Measurements from ENCODE around the gene ADGRV1.
"Not testable (repeated sequence)": the region's sequence is repeated elsewhere in the genome, so short reads cannot be mapped to it uniquely, and the experiment has no call there.

ADGRV1 gene

DNA sequence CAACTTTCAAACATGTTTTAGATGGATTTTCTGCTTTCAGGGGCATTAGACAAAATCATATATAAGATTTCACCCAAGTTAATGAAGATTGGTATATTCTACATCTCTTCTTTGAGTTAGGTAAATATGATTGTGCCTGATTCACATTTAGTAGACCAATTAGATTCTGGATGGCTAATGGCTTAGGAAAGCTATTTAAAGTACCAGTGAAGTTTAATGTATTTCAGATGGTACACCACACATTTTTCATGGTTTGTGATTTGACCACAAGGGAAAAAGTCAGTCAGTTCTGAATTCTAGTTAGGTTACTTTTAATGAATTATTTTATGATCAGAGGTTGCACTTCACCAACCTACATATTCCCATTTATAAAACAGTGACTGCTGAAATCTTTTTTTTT lies 409.7 kb downstream of the ADGRV1 start:
- DNase-seq (no peak), ATAC-seq (peak; percentile 58)
- H3K4me1 Mint-ChIP-seq, result peaks cover 8% of the 10 kb centered on the region
- H3K27ac Mint-ChIP-seq, result no peak overlapping the region
- H3K27me3 Mint-ChIP-seq, result peaks cover 34% of the 10 kb centered on the region
- H3K4me3 Mint-ChIP-seq, result no peak overlapping the region
- H3K9me3 Mint-ChIP-seq, result peaks cover 9 to 14% of the 10 kb centered on the region in 2 donors

DNA sequence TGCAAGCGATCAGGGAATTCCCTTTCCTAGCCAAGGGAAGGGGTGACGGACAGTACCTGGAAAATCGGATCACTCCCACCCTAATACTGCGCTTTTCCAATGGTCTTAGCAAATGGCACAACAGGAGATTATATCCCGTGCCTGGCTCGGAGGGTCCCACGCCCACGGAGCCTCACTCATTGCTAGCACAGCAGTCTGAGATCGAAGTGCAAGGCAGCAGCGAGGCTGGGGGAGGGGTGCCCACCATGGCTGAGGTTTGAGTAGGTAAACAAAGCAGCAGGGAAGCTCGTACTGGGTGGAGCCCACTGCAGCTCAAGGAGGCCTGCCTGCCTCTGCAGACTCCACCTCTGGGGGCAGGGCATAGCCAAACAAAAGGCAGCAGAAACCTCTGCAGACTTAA lies 411.3 kb downstream of the ADGRV1 start:
- H3K4me1 Mint-ChIP-seq, H3K4me3 Mint-ChIP-seq, ATAC-seq, DNase-seq, H3K27ac Mint-ChIP-seq: not testable (repeated sequence)
- Mint-ChIP-seq H3K27me3 (peaks cover 41% of the 10 kb centered on the region), H3K9me3 (peaks cover 14 to 22% of the 10 kb centered on the region in 2 donors)

DNA sequence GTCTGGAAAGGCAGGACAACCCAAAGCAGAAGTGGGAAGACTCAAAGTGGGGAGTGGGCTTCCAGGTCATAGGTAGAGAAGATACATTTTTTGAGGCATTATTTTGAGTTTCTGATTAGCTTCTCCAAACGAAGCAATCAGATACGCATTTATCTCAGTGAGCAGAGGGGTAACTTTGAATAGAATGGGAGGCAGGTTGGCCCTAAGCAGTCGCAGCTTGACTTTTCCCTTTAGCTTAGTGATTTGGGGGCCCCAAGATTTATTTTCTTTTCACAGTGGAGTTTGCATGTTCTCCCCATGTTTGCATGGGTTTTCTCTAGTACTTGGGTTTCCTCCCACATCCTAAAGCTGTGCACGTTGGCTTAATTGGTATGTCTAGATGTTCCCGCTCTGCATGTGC lies 422.6 kb downstream of the ADGRV1 start:
- H3K27me3 Mint-ChIP-seq, result peaks cover 8% of the 10 kb centered on the region
- H3K9me3 Mint-ChIP-seq, result no peaks in the 10 kb centered on the region
- no peak overlapping the region for H3K27ac Mint-ChIP-seq
- no peaks in the 10 kb centered on the region for H3K4me1 Mint-ChIP-seq
- ATAC-seq (no peak), DNase-seq (no peak)
- H3K4me3 Mint-ChIP-seq, result no peak overlapping the region

DNA sequence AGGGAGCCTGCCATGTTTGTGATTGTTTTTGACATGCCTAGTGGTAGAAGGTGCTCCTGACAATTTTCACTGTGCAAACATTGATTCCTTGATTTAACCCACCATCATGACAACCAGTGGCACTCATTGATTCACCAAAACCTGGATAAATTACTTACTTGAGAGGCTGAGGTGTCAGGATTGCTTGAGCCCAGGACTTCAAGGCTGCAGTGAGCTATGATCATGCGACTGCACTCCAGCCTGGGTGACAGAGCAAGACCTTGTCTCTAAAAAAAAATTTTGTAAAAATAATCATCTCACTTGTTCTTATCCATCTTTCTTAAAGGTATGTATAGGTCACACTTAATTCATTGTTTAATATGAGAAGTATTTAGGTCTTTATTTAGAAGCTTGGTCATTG lies 423.2 kb downstream of the ADGRV1 start:
- peaks cover 8% of the 10 kb centered on the region for H3K27me3 Mint-ChIP-seq
- DNase-seq (no peak), ATAC-seq (no peak)
- H3K27ac Mint-ChIP-seq, result no peak overlapping the region
- H3K4me1 Mint-ChIP-seq, result no peaks in the 10 kb centered on the region
- no peak overlapping the region for H3K4me3 Mint-ChIP-seq
- no peaks in the 10 kb centered on the region for H3K9me3 Mint-ChIP-seq

DNA sequence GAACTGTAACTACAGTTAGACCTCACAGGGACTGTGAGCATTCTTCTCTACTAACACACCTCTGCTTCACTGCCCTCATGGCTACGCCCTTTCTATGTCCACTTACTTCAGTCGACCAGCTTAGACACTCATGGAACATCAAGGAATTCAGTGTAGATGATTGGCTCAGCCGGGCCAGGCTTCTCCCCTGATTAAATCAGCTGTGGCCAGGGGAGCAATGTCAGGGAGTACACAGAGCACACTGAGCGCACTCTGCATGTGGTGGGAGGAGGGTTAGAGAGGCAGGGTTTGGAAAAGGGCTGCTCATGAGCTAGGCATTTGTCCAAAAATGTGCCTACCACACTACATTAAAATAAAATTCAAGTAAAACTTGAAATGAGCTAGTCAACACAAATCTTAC lies 424.0 kb downstream of the ADGRV1 start:
- H3K4me1 Mint-ChIP-seq, result no peaks in the 10 kb centered on the region
- ATAC-seq (no peak), DNase-seq (no peak)
- H3K27ac Mint-ChIP-seq, result no peak overlapping the region
- H3K27me3 Mint-ChIP-seq, result peaks cover 8% of the 10 kb centered on the region
- H3K4me3 Mint-ChIP-seq, result no peak overlapping the region
- no peaks in the 10 kb centered on the region for H3K9me3 Mint-ChIP-seq

DNA sequence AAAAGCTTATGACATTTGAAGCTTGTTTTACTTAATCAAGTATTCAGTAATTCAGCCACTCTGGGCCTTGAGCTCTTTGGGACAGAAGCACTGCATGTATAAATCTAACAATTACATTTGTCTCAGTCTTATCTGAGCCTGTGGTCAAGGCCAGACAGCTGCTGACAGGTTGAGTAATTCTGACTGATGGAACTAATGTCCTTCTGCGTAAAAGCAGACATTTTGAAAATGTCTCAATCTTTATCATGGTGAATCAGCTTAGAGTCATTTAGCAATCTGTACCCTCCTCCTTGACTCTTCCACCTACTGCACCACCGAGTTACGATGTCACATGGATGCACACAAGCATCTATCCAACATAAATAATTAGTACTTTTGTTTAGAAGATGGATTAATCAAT lies 424.6 kb downstream of the ADGRV1 start:
- no peak for ATAC-seq
- no peak for DNase-seq
- no peaks in the 10 kb centered on the region for H3K9me3 Mint-ChIP-seq
- H3K27me3 Mint-ChIP-seq, result peaks cover 8% of the 10 kb centered on the region
- no peak overlapping the region for H3K4me3 Mint-ChIP-seq
- H3K4me1 Mint-ChIP-seq, result no peaks in the 10 kb centered on the region
- H3K27ac Mint-ChIP-seq, result no peak overlapping the region

DNA sequence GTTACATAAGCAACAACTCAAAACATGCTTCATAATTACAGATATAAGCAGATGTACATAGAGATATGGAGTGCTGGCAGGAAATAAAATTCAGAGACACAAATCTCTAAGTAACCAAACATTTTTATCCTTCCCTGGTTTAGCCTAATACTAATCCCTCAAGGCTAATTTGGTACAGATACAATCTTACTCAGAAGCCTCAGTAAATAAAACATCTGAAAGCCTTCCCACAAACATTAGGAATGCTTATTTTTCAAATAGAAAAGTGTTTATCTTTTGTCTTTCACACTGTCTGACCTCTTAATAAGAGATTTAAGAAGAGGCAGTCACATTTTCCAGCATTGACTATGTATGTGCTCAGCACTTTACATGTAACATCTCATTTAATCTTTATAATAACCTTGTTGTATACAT lies 425.1 kb downstream of the ADGRV1 start:
- no peak for DNase-seq
- no peak for ATAC-seq
- H3K27me3 Mint-ChIP-seq, result peaks cover 8% of the 10 kb centered on the region
- no peak overlapping the region for H3K4me3 Mint-ChIP-seq
- H3K27ac Mint-ChIP-seq, result no peak overlapping the region
- H3K9me3 Mint-ChIP-seq, result no peaks in the 10 kb centered on the region
- H3K4me1 Mint-ChIP-seq, result no peaks in the 10 kb centered on the region

DNA sequence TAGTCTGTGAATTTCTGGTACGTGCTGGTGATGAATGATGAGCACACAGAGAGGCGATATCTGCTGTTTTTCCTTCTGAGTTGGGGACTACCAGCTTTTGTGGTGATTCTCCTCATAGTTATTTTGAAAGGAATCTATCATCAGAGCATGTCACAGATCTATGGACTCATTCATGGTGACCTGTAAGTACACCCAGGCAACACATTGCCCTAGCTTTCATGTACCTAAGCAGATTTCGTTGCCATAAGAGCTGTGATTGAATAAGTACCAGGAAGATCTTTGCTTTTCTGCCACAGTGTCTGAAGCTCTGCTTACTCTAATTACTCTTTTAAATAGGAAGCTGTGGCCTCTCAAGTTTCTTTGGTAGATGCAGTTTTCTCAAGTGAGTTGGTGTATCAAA lies 426.7 kb downstream of the ADGRV1 start:
- Mint-ChIP-seq H3K27me3 (peaks cover 8% of the 10 kb centered on the region), H3K9me3 (peaks cover 0 to 5% of the 10 kb centered on the region in 2 donors), H3K27ac (peak overlapping the region in 1 of 2 donors; percentile 42), H3K4me3 (no peak overlapping the region), H3K4me1 (no peaks in the 10 kb centered on the region)
- DNase-seq (no peak), ATAC-seq (no peak)

DNA sequence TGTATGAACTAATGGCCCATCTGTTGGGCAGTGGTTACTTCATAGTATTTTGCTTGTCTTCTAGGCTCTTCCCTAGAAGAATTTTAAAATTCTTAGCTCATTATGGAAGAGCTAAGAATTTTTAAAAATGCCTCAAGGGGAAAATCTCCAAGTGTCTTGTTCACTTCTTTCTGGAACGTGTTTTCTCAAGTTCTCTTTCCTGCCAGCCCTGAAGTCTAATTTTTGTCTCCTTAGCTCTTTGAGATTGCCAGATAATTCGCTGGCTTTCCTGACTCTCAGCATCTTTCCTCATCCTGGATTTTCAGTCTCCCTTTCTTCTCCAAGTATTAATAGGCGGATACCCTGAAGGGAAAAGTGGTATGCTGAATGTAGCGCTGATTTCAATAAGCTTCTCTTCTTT lies 429.1 kb downstream of the ADGRV1 start:
- no peak overlapping the region for H3K4me3 Mint-ChIP-seq
- H3K27me3 Mint-ChIP-seq, result no peaks in the 10 kb centered on the region
- peaks cover 0 to 5% of the 10 kb centered on the region in 2 donors for H3K9me3 Mint-ChIP-seq
- no peak for DNase-seq
- no peak for ATAC-seq
- H3K4me1 Mint-ChIP-seq, result no peaks in the 10 kb centered on the region
- H3K27ac Mint-ChIP-seq, result no peak overlapping the region

DNA sequence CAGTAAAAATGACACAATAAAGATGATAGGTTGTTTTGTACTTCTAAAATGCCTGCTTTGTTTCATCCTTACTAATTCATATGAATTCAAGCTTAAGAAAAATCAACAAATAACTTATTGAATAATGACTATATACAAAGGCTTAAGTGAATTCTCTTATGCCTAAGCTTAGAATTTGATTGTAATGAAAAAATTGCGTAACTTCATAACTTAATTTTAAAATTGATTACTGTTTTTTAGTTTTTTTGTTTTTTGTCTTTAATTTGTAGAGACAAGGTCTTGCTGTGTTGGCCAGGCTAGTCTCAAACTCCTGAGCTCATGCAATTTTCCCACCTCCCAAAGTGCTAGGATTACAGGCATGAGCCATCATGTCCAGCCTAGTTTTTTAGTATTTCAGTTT lies 432.6 kb downstream of the ADGRV1 start:
- Mint-ChIP-seq H3K4me1 (no peaks in the 10 kb centered on the region), H3K4me3 (no peak overlapping the region), H3K9me3 (peaks cover 15% of the 10 kb centered on the region in 2 donors), H3K27me3 (no peaks in the 10 kb centered on the region), H3K27ac (no peak overlapping the region)
- ATAC-seq, result no peak
- no peak for DNase-seq

DNA sequence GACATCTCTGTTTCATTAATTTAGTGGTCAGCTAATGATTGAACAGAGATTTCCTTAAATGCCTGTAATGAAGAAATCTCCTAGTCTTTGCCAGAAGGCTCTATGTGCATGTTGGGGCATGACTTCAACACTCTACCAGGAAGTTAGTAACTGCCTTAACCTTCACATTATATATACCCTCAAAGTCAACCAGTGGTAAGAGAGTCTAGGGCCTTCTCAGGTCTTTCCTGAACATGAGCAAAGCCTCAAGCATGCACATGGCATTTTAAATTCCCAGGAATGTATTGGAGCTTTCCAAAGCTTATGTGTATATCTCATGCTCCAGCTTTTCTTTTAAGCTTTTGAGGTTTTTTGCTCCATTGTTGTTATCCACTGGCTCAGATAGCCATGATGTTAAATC lies 436.2 kb downstream of the ADGRV1 start:
- Mint-ChIP-seq H3K9me3 (peaks cover 18 to 29% of the 10 kb centered on the region in 2 donors), H3K27me3 (no peaks in the 10 kb centered on the region), H3K4me1 (no peaks in the 10 kb centered on the region), H3K4me3 (no peak overlapping the region), H3K27ac (no peak overlapping the region)
- ATAC-seq (no peak), DNase-seq (no peak)

DNA sequence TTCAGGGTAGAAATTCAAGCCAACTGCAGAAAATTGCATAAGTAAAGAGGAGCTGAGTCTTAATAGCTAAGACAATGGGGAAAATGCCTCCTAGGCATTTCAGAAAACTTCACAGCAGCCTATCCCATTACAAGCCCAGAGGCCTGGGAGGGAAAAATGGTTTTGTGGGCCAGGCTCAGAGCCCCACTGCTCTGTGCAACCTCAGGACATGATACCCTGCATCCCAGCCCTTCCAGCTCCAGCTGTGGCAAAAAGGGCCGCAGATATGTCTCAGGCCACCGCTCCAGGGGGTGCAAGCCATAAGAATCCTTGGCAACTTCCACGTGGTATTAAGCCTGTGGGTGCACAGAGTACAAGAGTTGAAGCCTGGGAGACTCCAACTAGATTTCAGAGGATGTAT lies 437.5 kb downstream of the ADGRV1 start:
- DNase-seq, result no peak
- H3K27ac Mint-ChIP-seq, result no peak overlapping the region
- H3K4me3 Mint-ChIP-seq, result no peak overlapping the region
- no peaks in the 10 kb centered on the region for H3K27me3 Mint-ChIP-seq
- no peaks in the 10 kb centered on the region for H3K4me1 Mint-ChIP-seq
- H3K9me3 Mint-ChIP-seq, result peaks cover 18 to 29% of the 10 kb centered on the region in 2 donors
- no peak for ATAC-seq

DNA sequence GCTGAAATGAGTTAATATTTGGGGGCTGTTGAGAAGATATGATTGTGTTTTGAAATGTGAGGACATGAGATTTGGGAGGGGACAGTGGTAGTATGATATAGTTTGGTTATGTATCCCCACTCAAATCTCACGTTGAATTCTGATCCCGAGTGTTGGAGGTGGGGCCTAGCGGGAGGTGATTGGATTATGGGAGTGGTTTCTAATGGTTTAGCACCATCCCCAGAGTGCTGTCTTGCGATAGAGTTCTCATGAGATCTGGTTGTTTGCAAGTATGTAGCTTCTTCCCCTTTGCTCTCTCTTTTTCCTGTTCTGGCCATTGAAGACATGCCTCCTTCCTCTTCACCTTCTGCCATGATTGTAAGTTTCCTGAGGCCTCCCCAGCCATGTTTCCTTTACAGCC lies 438.5 kb downstream of the ADGRV1 start:
- Mint-ChIP-seq H3K27me3 (no peaks in the 10 kb centered on the region), H3K9me3 (peaks cover 18 to 29% of the 10 kb centered on the region in 2 donors), H3K4me1 (no peaks in the 10 kb centered on the region), H3K4me3 (no peak overlapping the region), H3K27ac (peak overlapping the region in 1 of 2 donors; percentile 48)
- ATAC-seq, result no peak
- DNase-seq, result no peak

DNA sequence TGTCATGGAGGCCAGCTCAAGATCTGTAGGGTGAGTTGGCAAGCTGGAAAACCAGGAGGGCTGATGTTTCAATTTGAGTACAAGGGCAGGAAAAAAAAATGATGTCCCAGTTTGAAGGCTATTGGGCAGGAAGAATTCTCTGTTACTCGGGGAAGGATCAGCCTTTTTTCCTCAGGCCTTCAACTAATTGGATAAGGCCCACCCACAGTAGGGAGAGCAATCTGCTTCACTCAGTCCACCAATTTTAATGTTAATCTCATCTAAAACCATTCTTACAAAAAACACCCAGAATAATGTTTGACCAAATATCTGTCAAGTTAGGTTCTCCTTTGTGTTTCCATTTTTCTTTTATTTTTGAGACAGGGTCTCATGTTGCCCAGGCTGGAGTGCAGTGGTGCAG lies 442.1 kb downstream of the ADGRV1 start:
- peaks cover 18% of the 10 kb centered on the region for H3K27me3 Mint-ChIP-seq
- DNase-seq (no peak), ATAC-seq (no peak)
- H3K9me3 Mint-ChIP-seq, result peaks cover 9 to 19% of the 10 kb centered on the region in 2 donors
- no peak overlapping the region for H3K27ac Mint-ChIP-seq
- H3K4me1 Mint-ChIP-seq, result no peaks in the 10 kb centered on the region
- H3K4me3 Mint-ChIP-seq, result no peak overlapping the region

DNA sequence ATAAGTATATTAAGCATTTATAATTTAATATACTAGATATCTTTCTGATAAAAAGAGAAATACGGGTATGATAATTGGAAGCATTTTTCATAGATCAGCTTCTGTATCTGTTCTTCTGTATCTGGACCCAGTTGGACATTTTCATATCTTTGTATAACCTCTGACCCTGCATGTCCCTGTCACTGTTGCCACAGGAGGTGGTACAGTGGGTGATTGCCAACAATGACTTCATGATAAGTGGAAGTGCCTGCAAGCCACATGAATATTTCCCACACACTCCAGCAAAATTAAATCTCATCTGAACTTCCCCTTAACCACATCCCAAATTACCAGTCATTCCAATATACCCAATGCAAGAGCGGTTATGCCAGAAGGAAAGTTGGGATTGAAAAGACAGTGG lies 448.1 kb downstream of the ADGRV1 start:
- Mint-ChIP-seq H3K9me3 (no peaks in the 10 kb centered on the region), H3K27me3 (peaks cover 20% of the 10 kb centered on the region), H3K4me3 (no peak overlapping the region), H3K27ac (no peak overlapping the region), H3K4me1 (peaks cover 6% of the 10 kb centered on the region)
- ATAC-seq, result no peak
- no peak for DNase-seq

DNA sequence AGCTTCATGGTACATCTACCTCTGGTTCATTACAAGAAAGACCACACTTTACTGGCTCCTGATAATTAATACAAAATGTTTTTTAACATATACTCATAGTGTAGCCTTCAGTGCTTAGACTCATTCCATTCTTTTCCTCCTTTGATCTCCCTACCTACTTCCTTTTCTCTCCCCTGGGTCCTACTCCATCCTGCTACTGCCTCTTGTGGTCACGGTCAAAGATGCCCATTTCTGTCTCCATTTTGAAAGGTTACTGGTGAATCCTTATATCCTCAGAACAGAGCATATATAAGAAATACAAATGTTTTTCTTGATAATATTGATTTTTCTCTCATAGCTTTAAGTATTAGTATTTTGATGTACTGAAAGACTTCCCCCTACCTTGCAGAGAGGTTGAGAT lies 448.7 kb downstream of the ADGRV1 start:
- Mint-ChIP-seq H3K27me3 (peaks cover 25% of the 10 kb centered on the region), H3K4me1 (peaks cover 6% of the 10 kb centered on the region), H3K9me3 (no peaks in the 10 kb centered on the region), H3K4me3 (no peak overlapping the region), H3K27ac (no peak overlapping the region)
- DNase-seq (no peak), ATAC-seq (no peak)

DNA sequence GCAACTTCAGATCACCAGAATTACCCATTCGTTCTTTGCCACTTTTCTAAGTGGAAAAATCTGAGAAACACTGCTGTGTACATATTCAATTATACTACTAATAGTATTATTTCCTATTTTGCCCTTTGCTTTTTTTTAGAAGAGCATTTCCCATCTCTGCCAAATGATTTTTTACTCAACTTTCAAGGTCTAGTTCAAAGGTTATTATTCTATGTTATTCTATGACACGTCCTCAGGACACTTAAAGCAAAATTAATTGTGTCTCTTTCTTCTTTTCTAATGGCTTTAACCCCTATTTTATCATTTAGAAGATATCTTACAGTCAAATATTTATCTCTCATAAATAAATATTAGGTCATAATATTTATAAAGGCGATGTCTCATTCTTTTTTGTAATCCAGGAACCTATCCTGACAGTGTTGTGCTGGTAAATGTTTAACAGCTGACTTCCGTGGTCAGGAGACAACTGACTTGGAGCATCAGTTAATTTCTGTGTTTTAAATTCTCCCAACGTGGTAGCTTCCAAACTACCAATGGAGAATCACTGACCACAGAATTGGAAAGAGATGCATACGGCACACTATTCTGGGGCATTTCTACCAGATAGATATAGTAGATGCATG lies 449.3 kb downstream of the ADGRV1 start:
- no peak for ATAC-seq
- Mint-ChIP-seq H3K4me1 (peaks cover 6% of the 10 kb centered on the region), H3K9me3 (peaks cover 0 to under 1% of the 10 kb centered on the region in 2 donors), H3K27me3 (peaks cover 25% of the 10 kb centered on the region), H3K27ac (no peak overlapping the region), H3K4me3 (no peak overlapping the region)
- no peak for DNase-seq
